SIG-M5 treated with dmso at 0.1 percent for 504 hours (cell line): Measurements from ENCODE around the gene SDK2.
A peak's percentile ranks its signal among the peaks of the same experiment; 100 is the strongest.
"Not testable (repeated sequence)": the region's sequence is repeated elsewhere in the genome, so short reads cannot be mapped to it uniquely, and the experiment has no call there.

Experiments used
- DNase-seq: peaks from one replicate; lab custom pipeline; 2025; ENCODE audit not compliant: unreplicated experiment; lab: John Stamatoyannopoulos, UW

The SDK2 gene

DNA sequence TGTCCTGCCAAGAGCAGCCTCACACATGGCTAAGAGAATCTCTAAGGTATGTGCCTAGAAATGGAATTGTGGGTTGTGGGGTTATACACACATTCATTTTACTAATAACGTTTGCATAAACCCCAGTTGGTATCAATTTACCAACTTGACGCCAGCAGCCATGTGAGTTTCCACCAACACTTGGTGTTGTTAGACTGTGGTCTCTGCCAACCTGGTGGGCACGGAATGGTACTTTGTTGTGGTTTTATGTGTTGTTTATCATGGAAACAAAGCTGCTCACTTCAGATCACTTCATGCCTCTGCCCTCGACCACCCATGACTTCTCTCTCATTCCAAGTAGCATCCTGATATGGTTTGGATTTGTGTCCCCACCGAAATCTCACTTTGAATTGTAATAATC, 180.4 kb downstream of the SDK2 start:
- DNase-seq = no peak

DNA sequence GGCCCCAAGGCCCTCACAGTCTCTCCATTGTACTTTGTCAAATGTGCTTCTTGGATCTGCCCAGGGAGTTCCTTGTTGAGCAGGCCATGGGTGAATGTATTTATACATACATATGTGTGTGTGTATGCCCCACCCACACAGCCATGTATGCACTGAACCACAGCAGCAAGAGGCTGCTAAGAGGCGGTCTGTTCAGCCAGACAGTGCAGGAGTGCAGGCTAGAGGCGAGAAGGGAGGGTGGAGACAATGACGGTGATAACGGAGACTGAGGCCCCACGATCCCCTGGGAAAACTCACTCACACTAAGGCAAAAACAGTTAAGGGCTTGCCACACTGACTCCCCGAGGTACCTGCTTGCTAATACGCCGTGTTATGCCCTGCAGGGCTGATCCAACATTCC, 181.4 kb downstream of the SDK2 start:
- DNase-seq = no peak

DNA sequence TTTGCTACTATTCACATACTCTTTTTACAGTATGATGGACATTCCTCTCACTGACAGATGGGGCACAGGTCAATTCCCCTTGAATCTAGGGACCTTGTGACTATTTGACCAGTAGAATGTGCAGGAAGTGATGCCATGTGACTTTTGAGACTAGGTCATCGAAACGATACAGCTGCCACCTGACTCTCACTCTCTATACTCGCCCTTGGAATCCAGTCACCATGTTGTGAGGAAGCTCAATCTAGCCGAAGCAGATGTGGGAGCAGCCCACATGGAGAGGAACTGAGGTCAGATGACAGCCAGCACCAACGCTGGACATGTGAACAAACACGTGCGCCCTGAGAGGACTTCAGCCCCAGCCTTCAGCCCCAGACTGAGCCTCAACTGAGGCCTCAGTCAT, 184.3 kb downstream of the SDK2 start:
- DNase-seq = no peak

DNA sequence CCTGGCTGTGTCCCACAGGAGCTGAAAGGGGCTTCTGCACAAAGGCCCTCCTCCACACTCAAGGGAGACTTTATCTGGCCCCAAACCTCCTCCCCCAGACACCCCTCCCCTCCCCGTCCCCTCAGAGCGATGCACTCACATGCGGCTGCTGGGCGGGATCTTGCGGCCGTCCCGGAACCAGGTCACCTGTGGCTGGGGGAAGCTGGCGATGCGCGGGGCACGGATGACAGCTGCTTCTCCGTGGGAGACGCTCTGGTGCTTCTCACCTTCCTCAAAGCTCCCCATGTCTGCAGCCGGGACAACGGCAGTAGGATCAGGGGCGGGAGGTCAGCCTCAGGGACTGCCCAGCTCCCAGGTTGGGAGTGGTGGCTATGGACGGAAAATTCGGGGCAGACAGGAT, 188.5 kb downstream of the SDK2 start:
- no peak for DNase-seq

DNA sequence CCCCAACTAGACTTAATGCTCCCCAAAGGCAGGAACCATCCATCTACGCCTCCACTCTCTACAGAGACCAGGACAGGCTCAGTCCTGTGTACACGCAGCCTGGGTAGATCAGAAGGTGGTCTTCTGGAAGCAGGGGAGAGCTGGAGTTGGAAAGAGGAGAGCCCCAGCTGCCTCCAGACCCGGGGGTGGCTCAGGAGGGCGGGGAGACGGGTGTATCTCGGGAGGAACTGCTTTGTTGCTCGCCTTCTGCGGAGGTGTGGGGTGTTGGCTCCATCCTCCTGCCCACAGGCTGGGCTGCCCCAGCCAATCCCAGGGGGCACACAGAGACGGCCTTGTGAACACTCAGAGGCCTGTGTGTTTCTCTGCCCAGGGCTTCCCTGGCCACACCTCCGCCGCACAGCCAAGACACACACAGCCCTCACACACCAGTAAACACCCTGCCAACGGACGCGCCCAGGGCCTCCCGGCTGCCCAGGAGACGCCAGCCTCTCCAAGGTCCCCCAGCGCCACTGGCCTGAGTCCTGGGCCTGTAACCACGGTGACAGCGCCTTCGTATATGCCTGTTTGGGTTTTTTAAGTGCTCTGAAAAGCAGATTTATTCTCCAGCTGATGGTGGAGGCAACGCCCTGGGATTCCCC, 189.1 kb downstream of the SDK2 start:
- no peak for DNase-seq

DNA sequence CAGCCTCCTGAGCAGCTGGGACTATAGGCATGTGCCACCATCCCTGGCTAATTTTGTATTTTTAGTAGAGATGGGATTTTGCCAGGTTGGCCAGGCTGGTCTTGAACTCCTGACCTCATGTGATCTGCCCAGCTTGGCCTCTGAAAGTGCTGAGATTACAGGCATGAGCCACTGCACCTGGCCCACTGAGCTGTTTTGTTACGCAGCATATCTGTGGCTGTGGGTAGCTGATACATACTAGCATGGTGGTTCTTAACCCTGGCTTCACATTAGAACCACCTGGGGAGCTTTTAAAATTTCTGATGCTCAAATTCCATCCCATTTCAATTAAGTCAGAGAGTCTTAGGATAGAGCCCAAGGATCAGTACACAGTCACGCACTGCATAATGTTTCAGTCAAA, 190.8 kb downstream of the SDK2 start:
- DNase-seq = not testable (repeated sequence)

DNA sequence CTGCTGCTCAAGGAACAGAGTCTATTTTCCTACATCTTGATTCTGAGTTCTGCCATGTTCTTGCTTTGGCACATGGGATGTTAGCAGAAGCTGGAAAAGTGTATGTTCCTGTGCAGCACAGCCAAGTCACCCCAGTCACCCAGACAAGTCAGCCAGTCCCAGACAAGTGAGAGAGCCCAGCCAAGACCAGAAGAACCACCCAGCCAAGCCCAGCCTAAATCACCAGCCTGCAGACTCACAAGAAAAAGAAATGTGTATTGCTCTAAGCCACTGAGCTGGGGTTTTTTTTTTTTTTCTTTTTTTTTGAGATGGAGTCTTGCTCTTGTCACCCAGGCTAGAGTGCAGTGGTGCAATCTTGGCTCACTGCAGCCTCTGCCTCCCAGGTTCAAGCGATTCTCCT, 191.2 kb downstream of the SDK2 start:
- no peak for DNase-seq

DNA sequence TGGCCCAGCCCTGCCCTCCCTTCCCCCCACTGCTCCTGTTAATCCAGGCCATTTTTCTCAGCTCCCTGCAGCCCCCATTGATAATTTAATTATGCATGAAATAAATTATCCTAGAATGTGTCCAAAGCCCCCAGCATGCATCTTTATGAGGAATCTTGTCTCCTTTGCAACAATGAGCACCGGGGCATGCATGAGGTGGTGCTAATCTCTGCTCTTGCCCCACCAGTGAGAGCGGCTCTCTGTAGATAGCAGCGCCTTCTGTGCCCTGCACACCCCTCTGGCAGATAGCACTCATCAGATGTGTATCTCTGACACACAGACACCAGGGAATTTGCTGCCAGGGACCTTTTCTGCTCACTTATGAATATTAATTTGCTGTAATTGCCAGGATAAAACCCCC, 192.2 kb downstream of the SDK2 start:
- no peak for DNase-seq

DNA sequence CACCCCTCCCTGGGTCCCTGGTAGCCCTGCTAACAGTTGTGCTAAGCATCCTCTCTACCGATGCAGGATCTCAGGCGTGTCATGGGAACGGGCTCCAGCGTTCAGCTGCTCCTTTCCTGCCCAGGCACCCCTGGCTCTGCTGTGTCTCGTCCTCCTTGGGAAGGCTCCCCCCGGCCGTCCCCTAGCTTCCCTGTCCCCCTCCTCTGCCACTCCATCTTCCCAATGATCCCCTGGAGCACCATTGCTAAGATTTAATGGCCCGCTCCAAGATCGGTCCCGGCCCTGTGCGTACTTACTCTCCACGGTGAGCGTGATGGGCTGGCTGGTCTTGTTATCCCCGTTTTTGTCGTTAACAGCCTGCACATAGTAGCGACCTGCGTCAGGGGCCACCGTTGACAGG, 196.9 kb downstream of the SDK2 start:
- DNase-seq = no peak

DNA sequence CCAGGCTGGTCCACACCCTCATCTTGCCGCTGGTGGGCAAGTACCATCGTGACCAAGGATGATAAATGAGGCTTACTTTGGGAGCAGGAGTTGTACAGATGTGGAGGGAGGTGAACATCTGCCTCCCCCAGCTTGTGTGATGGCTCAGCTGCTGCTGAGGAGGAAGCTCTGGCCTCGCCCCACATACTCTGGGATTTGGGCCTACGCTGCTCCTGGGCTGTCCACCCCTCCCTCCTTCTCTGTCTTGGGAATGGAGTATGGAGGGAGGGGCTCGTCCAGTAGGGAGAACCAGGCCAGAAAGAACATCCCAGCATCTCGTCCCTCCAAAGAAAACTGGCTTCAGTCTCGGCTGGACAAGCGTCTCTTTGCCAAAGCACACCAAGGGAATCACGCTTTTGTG, 197.6 kb downstream of the SDK2 start:
- no peak for DNase-seq

DNA sequence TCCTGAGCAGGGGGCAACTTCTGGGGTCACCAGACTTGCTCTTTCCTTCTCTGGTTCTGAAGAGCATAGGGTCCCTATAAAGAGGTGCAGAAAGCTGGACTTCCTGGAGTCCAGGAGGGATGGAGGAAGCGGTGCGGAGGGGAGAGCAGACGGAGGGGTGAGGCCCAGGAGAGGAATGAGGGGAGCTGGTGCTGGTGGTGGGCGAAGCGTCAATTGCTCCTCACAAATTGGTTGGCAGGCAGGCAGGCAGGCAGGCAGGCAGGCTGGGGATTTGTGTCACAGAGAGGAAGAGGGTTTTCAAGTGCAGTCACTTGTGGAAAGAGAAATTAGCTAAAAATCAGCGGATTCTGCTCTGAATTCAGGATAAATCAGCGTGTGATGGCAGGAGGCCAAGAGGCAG, 198.8 kb downstream of the SDK2 start:
- DNase-seq = no peak

DNA sequence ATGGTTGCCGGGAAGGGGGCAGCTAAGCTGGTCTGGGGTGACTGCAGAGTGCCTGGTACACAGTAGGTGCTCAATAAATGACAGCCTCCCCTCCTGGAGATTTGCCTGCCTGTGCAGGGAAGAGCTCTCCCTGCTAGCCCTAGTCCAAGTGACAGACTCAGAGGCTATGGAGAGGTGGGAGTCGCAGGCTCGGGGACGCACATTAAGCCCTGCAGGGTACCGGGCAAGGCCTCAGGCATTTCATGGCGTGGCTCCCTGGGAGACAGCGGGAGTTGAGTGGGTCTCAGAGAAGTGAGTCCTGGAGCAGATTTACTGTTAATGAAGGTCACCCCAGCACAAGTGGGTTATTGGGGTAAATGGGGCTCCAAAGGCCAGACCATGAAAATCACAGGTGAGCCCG, 200.2 kb downstream of the SDK2 start:
- no peak for DNase-seq

DNA sequence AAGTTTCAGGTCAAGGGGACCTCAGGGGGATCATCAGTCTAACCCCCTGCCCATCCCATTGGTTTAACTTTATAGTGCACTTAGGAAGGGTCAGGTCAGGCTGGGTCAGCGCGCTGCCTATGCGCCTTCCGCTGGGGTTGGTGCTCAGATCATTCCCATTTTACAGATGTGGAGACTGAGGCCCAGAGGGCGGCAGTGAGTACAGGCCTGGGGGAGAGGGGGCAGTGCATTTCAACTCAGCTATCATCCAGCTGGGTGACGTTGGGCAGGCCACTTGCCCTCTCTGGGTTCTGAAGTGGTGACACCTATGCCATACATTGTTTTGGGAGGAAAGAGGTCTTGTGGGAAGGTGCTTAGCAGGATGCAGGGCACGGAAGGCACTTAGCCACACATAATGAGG, 204.6 kb downstream of the SDK2 start:
- DNase-seq = no peak

DNA sequence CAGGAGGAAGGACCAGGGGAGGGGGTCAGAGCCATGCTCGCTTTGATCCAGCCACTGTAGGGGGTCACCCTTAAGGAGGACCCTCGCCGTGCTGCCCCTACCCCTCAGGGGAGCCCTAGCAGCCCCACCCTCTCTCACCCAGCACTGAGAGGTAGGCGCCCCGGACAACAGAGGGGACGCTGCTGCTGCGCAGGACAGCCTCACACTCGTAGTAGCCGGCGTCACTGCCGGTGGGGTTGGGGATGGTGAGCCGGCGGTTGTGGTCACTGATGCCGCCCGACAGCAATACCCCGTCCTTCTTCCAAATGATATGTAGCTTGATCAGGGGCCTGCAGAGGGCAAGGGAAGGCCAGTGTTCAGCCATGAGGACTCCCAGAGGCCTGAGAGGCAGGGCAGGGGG, 206.4 kb downstream of the SDK2 start:
- no peak for DNase-seq

DNA sequence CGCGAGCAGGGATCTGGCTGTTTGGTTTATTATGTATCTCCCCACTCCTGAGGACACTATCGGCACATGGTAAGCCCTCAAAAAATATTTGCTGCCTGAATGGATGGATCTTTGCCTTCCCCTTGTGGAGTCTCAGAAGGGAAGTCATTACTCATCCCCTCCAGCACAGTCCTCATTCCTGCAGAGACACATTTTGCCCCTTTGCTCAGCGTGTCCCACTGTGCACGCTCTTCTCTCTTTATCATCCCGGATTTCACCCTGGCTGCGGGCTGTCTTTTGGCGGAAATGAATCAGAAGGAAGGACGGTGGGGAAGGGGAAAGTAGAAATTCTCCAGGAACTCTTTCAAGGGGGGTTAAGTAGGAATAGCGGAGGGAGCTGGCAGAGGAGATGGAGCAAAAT, 207.3 kb downstream of the SDK2 start:
- DNase-seq = no peak

DNA sequence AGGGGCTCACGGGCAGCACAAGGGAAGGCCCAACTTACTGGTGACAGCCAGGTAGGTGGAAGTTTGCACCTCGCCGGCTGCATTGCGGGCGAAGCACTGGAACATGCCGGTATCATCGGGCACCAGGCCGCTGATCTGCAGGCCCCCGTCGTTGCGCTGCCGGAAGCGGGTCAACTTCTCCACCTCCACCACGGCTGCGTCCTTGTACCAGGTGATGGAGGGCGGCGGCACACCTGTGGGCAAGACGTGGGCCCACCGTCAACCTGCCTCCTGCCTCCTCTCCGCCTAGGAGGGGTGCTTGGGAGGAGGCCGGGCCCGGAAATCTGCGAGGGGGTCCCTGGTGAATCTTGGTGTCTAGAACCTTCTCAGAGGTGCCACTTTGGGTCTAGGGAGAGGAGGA, 208.8 kb downstream of the SDK2 start:
- DNase-seq = no peak

DNA sequence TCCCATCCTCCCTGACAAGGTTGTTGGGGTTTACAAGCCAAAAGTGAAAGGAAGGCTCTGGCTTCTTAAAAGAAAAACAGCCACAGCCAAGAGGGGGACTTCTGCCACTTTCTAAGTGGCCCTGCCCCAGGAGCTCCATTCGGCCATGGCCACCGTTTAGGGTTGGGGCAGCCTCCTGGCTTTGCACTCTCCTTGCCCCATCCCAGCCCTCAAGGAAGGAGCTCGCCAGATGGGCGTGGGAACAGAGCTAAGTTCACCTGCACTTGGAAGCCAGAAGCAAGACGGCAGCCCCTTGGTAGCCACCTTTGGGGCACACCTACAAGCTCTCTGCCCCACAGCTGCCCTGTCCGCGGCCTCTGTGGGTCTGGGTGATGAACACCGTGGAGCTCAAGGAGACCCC, 210.1 kb downstream of the SDK2 start:
- DNase-seq = no peak

DNA sequence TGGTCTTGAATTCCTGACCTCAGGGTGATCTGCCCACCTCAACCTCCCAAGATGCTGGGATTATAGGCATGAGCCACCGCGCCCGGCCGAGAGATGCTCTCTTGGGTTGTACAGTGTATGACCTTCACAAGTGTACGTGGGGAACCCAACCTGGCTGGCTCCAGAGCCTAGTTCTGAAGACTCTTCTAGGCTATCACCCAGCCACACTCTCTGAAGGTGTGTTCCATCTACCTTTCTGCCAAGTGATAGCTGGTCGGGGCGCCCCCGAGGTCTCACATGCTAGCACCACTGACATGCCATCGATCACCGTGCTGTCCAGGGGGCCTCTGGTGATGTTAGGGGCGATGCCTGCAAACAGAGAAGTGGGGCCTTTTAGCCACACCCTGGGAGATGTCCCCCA, 210.7 kb downstream of the SDK2 start:
- no peak for DNase-seq

DNA sequence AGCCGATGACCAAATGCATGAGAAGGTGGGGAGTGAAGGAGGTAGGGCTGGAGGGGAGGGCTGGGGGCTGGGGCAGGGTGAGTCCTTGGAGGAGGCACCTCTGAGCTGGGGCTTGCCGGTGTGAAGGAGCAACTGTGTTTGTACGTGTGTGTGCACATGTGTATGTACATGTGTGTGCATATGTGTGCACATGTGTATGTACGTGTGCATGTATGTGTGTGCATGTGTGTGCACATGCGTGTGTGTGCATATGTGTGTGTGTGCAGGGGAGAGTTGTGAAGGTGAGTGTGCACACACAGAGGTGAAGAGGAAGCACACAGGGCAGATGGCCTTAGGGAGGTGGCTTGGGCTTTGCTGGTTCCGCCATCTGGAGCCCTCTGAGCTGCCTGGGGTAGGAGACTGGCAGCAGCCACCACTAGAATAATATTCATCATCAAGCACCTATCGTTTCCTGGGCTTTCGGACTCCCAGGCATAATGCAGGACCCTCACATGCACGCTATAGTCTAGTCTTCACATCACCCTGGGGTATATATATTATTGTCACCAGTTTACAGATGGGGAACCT, 211.5 kb downstream of the SDK2 start:
- no peak for DNase-seq

DNA sequence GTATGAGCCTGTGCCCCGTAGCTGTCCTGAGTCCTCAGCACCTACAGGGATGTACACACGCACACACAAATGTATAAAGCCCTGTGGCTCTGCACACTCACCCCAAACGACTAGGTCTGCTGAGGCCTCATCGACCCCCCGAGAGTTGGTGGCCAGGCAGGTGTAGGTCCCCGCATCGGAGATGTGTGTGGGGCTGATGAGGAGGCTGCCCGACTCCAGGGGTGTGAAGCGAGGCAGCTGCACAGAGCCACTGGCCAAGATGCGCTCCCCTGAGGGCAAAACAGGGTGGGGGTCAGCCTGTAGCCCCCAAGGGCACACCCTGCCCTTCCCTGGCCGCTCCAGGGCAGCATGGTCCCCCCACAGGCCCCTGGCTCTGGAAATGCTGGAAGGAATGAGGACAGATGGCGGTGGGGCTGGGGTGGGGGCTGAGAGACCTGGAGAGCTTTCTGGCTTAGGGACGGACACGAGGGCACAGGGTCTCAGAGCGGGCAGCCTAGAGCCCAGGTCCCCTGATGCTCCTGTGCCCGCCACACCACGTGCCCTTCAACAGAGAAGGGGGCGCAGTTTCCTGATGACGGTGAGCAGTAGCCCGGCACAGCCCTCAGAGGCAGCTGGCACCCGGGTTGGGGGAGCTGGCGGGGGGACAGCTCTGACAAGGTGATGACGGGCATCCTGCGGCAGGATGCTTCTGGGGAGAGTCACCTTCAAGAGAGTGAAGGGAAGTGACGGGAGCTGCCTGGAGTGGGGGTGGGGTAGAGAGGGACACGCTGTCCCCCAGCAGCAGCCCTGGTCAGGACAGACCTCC, 212.6 kb downstream of the SDK2 start:
- no peak for DNase-seq

DNA sequence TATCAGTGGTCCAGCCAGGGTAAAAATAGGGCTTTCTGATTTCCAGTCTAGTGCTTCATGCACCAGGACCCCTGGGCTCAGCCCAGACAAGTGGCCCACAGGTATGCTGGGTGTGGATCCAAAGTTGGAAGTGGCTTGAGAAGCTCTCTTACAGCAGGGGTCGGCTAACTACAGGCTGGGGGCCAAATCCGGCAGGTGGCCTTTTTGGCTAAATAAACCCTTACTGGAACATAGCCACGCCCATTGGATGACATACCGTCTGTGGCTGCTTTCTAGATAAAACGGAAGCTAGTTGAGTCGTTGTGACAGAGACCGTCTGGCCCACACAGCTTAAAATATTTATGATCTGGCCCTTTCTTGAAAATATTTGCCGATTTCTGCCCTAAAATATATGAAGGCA, 213.4 kb downstream of the SDK2 start:
- peak; percentile 67 for DNase-seq

DNA sequence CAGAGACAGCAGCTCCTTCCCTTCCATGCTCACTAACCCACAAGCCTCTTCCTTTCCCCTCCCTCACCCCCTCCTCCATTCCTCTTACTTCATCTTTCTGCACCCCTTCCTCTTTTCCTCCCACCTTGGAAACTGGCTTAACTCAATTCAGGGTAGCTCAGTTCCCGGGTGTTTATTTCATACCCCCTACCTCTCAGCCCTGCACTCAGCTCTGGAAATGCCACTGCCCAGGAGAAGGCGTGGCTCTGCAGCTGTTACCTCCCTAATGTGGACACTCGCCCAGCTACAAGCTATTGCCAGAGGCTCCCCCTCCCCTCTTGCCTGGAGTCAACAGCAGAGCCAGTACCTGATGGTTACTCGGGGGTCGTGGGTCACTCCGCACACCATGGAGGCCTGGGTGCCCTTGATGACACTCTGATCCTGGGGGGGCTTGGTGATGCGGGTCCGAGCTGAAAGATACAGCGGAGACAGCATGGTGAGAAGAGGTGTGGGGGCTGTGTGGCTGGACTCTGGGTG, 214.0 kb downstream of the SDK2 start:
- no peak for DNase-seq
